CD14-positive monocyte (primary cell): ENCODE measurements around the gene GPR34. TPM values are rescaled to one million over a fixed set of nuclear protein-coding genes. Genes with fewer than 3 reads are reported as not detected.

Source experiments
- DNase-seq, 3 donors: peaks; one replicate each; pipeline ENCODE4 v3.0.0-alpha.2; 2011 to 2022
- H2AFZ ChIP-seq: 2 replicates; pipeline ENCODE4 v1.6.0; 2012; ENCODE audit warnings: mild to moderate bottlenecking, low read depth, low read length, inconsistent platforms; ENCODE audit not compliant: insufficient read depth, poor library complexity, severe bottlenecking
- H3K27ac ChIP-seq, 2 donors: 1 replicate in 1 of 2; 2 replicates in 1 of 2; pipeline ENCODE4 v1.5.1; 2012 to 2013; ENCODE audit warnings: low read length in 2 of 2, control low read depth in 1 of 2, inconsistent platforms in 1 of 2, low read depth in 1 of 2, mild to moderate bottlenecking in 1 of 2
- H3K27me3 ChIP-seq, 2 donors: one replicate each; pipeline versions ENCODE4 v1.6.0 to v1.6.1; 2011 to 2013; ENCODE audit warnings: low read length in 2 of 2; ENCODE audit not compliant: control insufficient read depth in 2 of 2, insufficient read depth in 2 of 2
- H3K36me3 ChIP-seq, 2 donors: replicated peaks in 1 of 2; 1 replicate in 1 of 2; 2 replicates in 1 of 2; pipeline versions ENCODE4 v1.5.1 to v1.6.1; 2012 to 2013; ENCODE audit warnings: low read length in 2 of 2, control low read depth in 1 of 2, inconsistent platforms in 1 of 2, mild to moderate bottlenecking in 1 of 2; ENCODE audit not compliant: insufficient read depth in 2 of 2, control insufficient read depth in 1 of 2
- H3K4me1 ChIP-seq, 2 donors: 1 replicate in 1 of 2; 2 replicates in 1 of 2; pipeline versions ENCODE4 v1.5.1 to v1.6.1; 2012 to 2013; ENCODE audit warnings: low read length in 2 of 2, control low read depth in 1 of 2, inconsistent platforms in 1 of 2, mild to moderate bottlenecking in 1 of 2, moderate library complexity in 1 of 2; ENCODE audit not compliant: insufficient read depth in 2 of 2, control insufficient read depth in 1 of 2
- H3K4me2 ChIP-seq: replicated peaks from 2 replicates; pipeline ENCODE3; 2012; ENCODE audit warnings: low read length, moderate library complexity, mild to moderate bottlenecking; ENCODE audit not compliant: poor library complexity, severe bottlenecking; ENCODE audit errors: extremely low read depth
- H3K4me3 ChIP-seq, 3 experiments: fragments of 200-600 bp in 1 of 3; sonication (generic) in 1 of 3; replicated peaks in 1 of 3; 1 replicate in 2 of 3; 2 replicates in 1 of 3; pipeline ENCODE4 v1.5.1; 2011 to 2013; ENCODE audit warnings: low read length in 3 of 3, mild to moderate bottlenecking in 3 of 3, control low read depth in 2 of 3, low read depth in 2 of 3, inconsistent platforms in 1 of 3, moderate library complexity in 1 of 3
- H3K79me2 ChIP-seq: 2 replicates; pipeline ENCODE4 v1.6.0; 2012; ENCODE audit warnings: mild to moderate bottlenecking, control low read depth, inconsistent platforms, low read length, moderate library complexity; ENCODE audit not compliant: insufficient read depth
- H3K9ac ChIP-seq: 2 replicates; pipeline ENCODE4 v1.6.0; 2017; ENCODE audit warnings: low read length, mild to moderate bottlenecking; ENCODE audit not compliant: insufficient read depth, poor library complexity, severe bottlenecking
- H3K9me3 ChIP-seq, 2 donors: replicated peaks in 1 of 2; 1 replicate in 1 of 2; 2 replicates in 1 of 2; pipeline versions ENCODE4 v1.5.1 to v1.6.1; 2012 to 2013; ENCODE audit warnings: low read length in 2 of 2, control low read depth in 1 of 2; ENCODE audit not compliant: control insufficient read depth in 1 of 2, insufficient read depth in 1 of 2
- H4K20me1 ChIP-seq: 2 replicates; pipeline ENCODE4 v1.6.0; 2012; ENCODE audit warnings: mild to moderate bottlenecking, low read length, control low read depth, moderate library complexity; ENCODE audit not compliant: insufficient read depth
- H3K27ac Mint-ChIP-seq, 7 donors: one replicate each; pipeline ENCODE4 v1.8.0; 2020; ENCODE audit warnings: mild to moderate bottlenecking in 7 of 7, mixed read lengths in 7 of 7, moderate library complexity in 6 of 7, inconsistent platforms in 2 of 7
- H3K27me3 Mint-ChIP-seq, 3 donors: one replicate each; pipeline ENCODE4 v1.8.0; 2021 to 2022; ENCODE audit warnings: low read depth in 3 of 3, mild to moderate bottlenecking in 3 of 3, mixed read lengths in 3 of 3, moderate library complexity in 3 of 3, inconsistent platforms in 1 of 3
- H3K36me3 Mint-ChIP-seq, 2 donors: one replicate each; pipeline ENCODE4 v1.8.0; 2020; ENCODE audit warnings: mixed read lengths in 2 of 2, inconsistent platforms in 1 of 2, mild to moderate bottlenecking in 1 of 2
- H3K4me1 Mint-ChIP-seq: one replicate; pipeline ENCODE4 v1.8.0; 2020; ENCODE audit warnings: mild to moderate bottlenecking, mixed read lengths
- H3K4me3 Mint-ChIP-seq, 2 donors: one replicate each; pipeline ENCODE4 v1.8.0; 2020; ENCODE audit warnings: mild to moderate bottlenecking in 2 of 2, mixed read lengths in 2 of 2, moderate library complexity in 1 of 2
- H3K9me3 Mint-ChIP-seq, 7 donors: one replicate each; pipeline ENCODE4 v1.8.0; 2020 to 2022; ENCODE audit warnings: mixed read lengths in 7 of 7, mild to moderate bottlenecking in 6 of 7, moderate library complexity in 6 of 7, inconsistent platforms in 2 of 7
- CTCF ChIP-seq: fragments of 200-600 bp; IDR thresholded peaks from one replicate; pipeline ENCODE4 v1.8.0; 2022; ENCODE audit warnings: antibody characterized with exemption, mild to moderate bottlenecking
- WGBS: methylation state at CpG from one replicate; pipeline ENCODE4 v1.1.5; 2013; ENCODE audit warnings: missing lambda C conversion rate; ENCODE audit not compliant: insufficient coverage; 5-methylcytosine and 5-hydroxymethylcytosine counted together
- intact Hi-C, 2 donors: fragments of 100-400 bp; cut with micrococcal nuclease; formaldehyde crosslinking; loops; one replicate each; pipeline versions ENCODE4 v1.15.0 to v1.15.1; 2023
- polyA plus RNA-seq, 3 donors: library from polyadenylated mRNA; depleted of rRNA in 1 of 3; unstranded in 2 of 3; stranded (reverse) in 1 of 3; fragments of 300-500 nt in 2 of 3; fragments of >200 nt in 1 of 3; fragmentation: Illumina TruSeq in 2 of 3; gene quantifications; 1 replicate in 2 of 3; 2 replicates in 1 of 3; pipeline ENCODE4 v1.2.3, GENCODE V29; 2012 to 2021

The GPR34 gene
- polyA plus RNA-seq, 3 donors, result 6.1 to 20.3 (median 14.8) TPM

GRCh38 chrX:41711021-41711667 is 22.4 kb downstream of the GPR34 start:
- no peak for DNase-seq
- peaks cover 22 to 28% of the 10 kb centered on the region in 2 donors for H3K4me1 ChIP-seq
- H4K20me1 ChIP-seq, result no peaks in the 10 kb centered on the region
- TF ChIP-seq CTCF, result no peak
- H3K4me3 ChIP-seq, result no peak overlapping the region
- Mint-ChIP-seq H3K36me3 (peaks cover 0 to 5% of the 10 kb centered on the region in 2 donors), H3K9me3 (peaks cover 0 to 1% (median 0%) of the 10 kb centered on the region in 7 donors), H3K27ac (no peak overlapping the region), H3K4me1 (peaks cover 25% of the 10 kb centered on the region), H3K4me3 (no peak overlapping the region), H3K27me3 (peaks cover 0 to 12% (median 0%) of the 10 kb centered on the region in 3 donors)
- peaks cover 0 to 4% of the 10 kb centered on the region in 2 donors for H3K27me3 ChIP-seq
- H3K4me2 ChIP-seq, result no peak overlapping the region
- H3K79me2 ChIP-seq, result no peaks in the 10 kb centered on the region
- no peak overlapping the region for H3K9ac ChIP-seq
- intact Hi-C loops, result no loop called here
- H3K36me3 ChIP-seq, result no peaks in the 10 kb centered on the region
- WGBS, result no CpG with 5 or more reads among the region's 5 CpGs
- peaks cover 0 to 1% of the 10 kb centered on the region in 2 donors for H3K9me3 ChIP-seq
- H2AFZ ChIP-seq, result no peak overlapping the region
- no peak overlapping the region for H3K27ac ChIP-seq

GRCh38 chrX:41716222-41716621 is 27.4 kb downstream of the GPR34 start:
- Mint-ChIP-seq H3K9me3 (peaks cover 11 to 33% (median 29%) of the 10 kb centered on the region in 7 donors), H3K27ac (no peak overlapping the region), H3K36me3 (peaks cover 6 to 15% of the 10 kb centered on the region in 2 donors), H3K4me3 (no peak overlapping the region), H3K4me1 (peaks cover 26% of the 10 kb centered on the region), H3K27me3 (peaks cover 0 to 1% (median 0%) of the 10 kb centered on the region in 3 donors)
- H4K20me1 ChIP-seq, result no peaks in the 10 kb centered on the region
- intact Hi-C loops, result no loop called here
- H3K27ac ChIP-seq, result no peak overlapping the region
- no peak overlapping the region for H3K4me3 ChIP-seq
- no peak overlapping the region for H3K9ac ChIP-seq
- WGBS, result no CpG with 5 or more reads among the region's 5 CpGs
- no peak for TF ChIP-seq CTCF
- H3K4me1 ChIP-seq, result peaks cover 18 to 24% of the 10 kb centered on the region in 2 donors
- no peak for DNase-seq
- H3K36me3 ChIP-seq, result no peaks in the 10 kb centered on the region
- no peak overlapping the region for H2AFZ ChIP-seq
- H3K27me3 ChIP-seq, result no peaks in the 10 kb centered on the region
- no peak overlapping the region for H3K4me2 ChIP-seq
- H3K9me3 ChIP-seq, result peaks cover 26 to 31% of the 10 kb centered on the region in 2 donors
- no peaks in the 10 kb centered on the region for H3K79me2 ChIP-seq
